Measurements from ENCODE around the gene TNFRSF25.
A peak's percentile ranks its signal among the peaks of the same experiment; 100 is the strongest.
"Not testable (repeated sequence)": the region's sequence is repeated elsewhere in the genome, so short reads cannot be mapped to it uniquely, and the experiment has no call there.

The TNFRSF25 gene

GRCh38 chr1:6462412-6463119, 3.4 kb downstream of the TNFRSF25 start:
- Histone ChIP-seq H3K4me1 (ENCODE audit: control insufficient read depth, insufficient read depth, low read length) (no peaks in the 10 kb centered on the region), H3K4me2 (ENCODE audit: low read length) (no peak overlapping the region), H3K27me3 (ENCODE audit: control insufficient read depth, insufficient read depth, low read length) (peaks cover 12% of the 10 kb centered on the region), H3K4me3 (ENCODE audit: low read length) (no peak overlapping the region), H3K9me3 (replicated peaks; ENCODE audit: low read length) (no peaks in the 10 kb centered on the region), H3K9ac (ENCODE audit: low read depth, low read length) (no peak overlapping the region), H3K36me3 (ENCODE audit: insufficient read depth, low read length) (peaks cover 10% of the 10 kb centered on the region)

- Histone ChIP-seq H3K4me3 (ENCODE audit: low read length) (no peak overlapping the region), H3K4me2 (ENCODE audit: low read length) (no peak overlapping the region), H3K9me3 (replicated peaks; ENCODE audit: low read length) (no peaks in the 10 kb centered on the region), H3K4me1 (ENCODE audit: control insufficient read depth, insufficient read depth, low read length) (no peaks in the 10 kb centered on the region), H3K36me3 (ENCODE audit: insufficient read depth, low read length) (peaks cover 10% of the 10 kb centered on the region), H3K9ac (ENCODE audit: low read depth, low read length) (no peak overlapping the region), H3K27me3 (ENCODE audit: control insufficient read depth, insufficient read depth, low read length) (peaks cover 20% of the 10 kb centered on the region)
These were observed 4.2 kb downstream of the TNFRSF25 start for GRCh38 chr1:6461538-6462411.

GRCh38 chr1:6461051-6461530, 4.9 kb downstream of the TNFRSF25 start:
- Histone ChIP-seq H3K4me1 (ENCODE audit: control insufficient read depth, insufficient read depth, low read length) (no peaks in the 10 kb centered on the region), H3K36me3 (ENCODE audit: insufficient read depth, low read length) (peaks cover 10% of the 10 kb centered on the region), H3K9ac (ENCODE audit: low read depth, low read length) (no peak overlapping the region), H3K9me3 (replicated peaks; ENCODE audit: low read length) (no peaks in the 10 kb centered on the region), H3K4me2 (ENCODE audit: low read length) (no peak overlapping the region), H3K4me3 (ENCODE audit: low read length) (no peak overlapping the region), H3K27me3 (ENCODE audit: control insufficient read depth, insufficient read depth, low read length) (peaks cover 27% of the 10 kb centered on the region)

GRCh38 chr1:6460301-6461050, 5.5 kb downstream of the TNFRSF25 start:
- H3K9me3 ChIP-seq (replicated peaks; ENCODE audit: low read length) = no peaks in the 10 kb centered on the region
- no peak overlapping the region for H3K9ac ChIP-seq (ENCODE audit: low read depth, low read length)
- no peak overlapping the region for H3K4me2 ChIP-seq (ENCODE audit: low read length)
- peaks cover 32% of the 10 kb centered on the region for H3K27me3 ChIP-seq (ENCODE audit: control insufficient read depth, insufficient read depth, low read length)
- H3K4me1 ChIP-seq (ENCODE audit: control insufficient read depth, insufficient read depth, low read length) = no peaks in the 10 kb centered on the region
- no peak overlapping the region for H3K4me3 ChIP-seq (ENCODE audit: low read length)
- peaks cover 10% of the 10 kb centered on the region for H3K36me3 ChIP-seq (ENCODE audit: insufficient read depth, low read length)

- Histone ChIP-seq H3K4me2 (ENCODE audit: low read length) (peak overlapping the region; percentile 36), H3K9ac (ENCODE audit: low read depth, low read length) (no peak overlapping the region), H3K9me3 (replicated peaks; ENCODE audit: low read length) (no peaks in the 10 kb centered on the region), H3K4me1 (ENCODE audit: control insufficient read depth, insufficient read depth, low read length) (peaks cover 3% of the 10 kb centered on the region), H3K36me3 (ENCODE audit: insufficient read depth, low read length) (peaks cover 10% of the 10 kb centered on the region), H3K27me3 (ENCODE audit: control insufficient read depth, insufficient read depth, low read length) (peaks cover 38% of the 10 kb centered on the region), H3K4me3 (ENCODE audit: low read length) (no peak overlapping the region)
These were observed 6.1 kb downstream of the TNFRSF25 start for GRCh38 chr1:6459850-6460265.

- H3K9ac ChIP-seq (ENCODE audit: low read depth, low read length) = no peak overlapping the region
- no peak overlapping the region for H3K4me2 ChIP-seq (ENCODE audit: low read length)
- H3K9me3 ChIP-seq (replicated peaks; ENCODE audit: low read length) = no peaks in the 10 kb centered on the region
- no peak overlapping the region for H3K4me3 ChIP-seq (ENCODE audit: low read length)
- peaks cover 3% of the 10 kb centered on the region for H3K36me3 ChIP-seq (ENCODE audit: insufficient read depth, low read length)
- peaks cover 3% of the 10 kb centered on the region for H3K4me1 ChIP-seq (ENCODE audit: control insufficient read depth, insufficient read depth, low read length)
- H3K27me3 ChIP-seq (ENCODE audit: control insufficient read depth, insufficient read depth, low read length) = peaks cover 58% of the 10 kb centered on the region
These were observed 9.0 kb downstream of the TNFRSF25 start for GRCh38 chr1:6456800-6457466.

GRCh38 chr1:6455752-6456520, 10.0 kb downstream of the TNFRSF25 start:
- H3K4me3 ChIP-seq (ENCODE audit: low read length); H3K9me3 ChIP-seq (replicated peaks; ENCODE audit: low read length); H3K4me2 ChIP-seq (ENCODE audit: low read length); H3K36me3 ChIP-seq (ENCODE audit: insufficient read depth, low read length); H3K9ac ChIP-seq (ENCODE audit: low read depth, low read length); H3K4me1 ChIP-seq (ENCODE audit: control insufficient read depth, insufficient read depth, low read length): not testable (repeated sequence)
- peaks cover 67% of the 10 kb centered on the region for H3K27me3 ChIP-seq (ENCODE audit: control insufficient read depth, insufficient read depth, low read length)

GRCh38 chr1:6454856-6455751, 10.9 kb downstream of the TNFRSF25 start:
- Histone ChIP-seq H3K9me3 (replicated peaks; ENCODE audit: low read length) (no peaks in the 10 kb centered on the region), H3K9ac (ENCODE audit: low read depth, low read length) (no peak overlapping the region), H3K36me3 (ENCODE audit: insufficient read depth, low read length) (no peaks in the 10 kb centered on the region), H3K27me3 (ENCODE audit: control insufficient read depth, insufficient read depth, low read length) (peaks cover 70% of the 10 kb centered on the region), H3K4me2 (ENCODE audit: low read length) (peak overlapping the region; percentile 31), H3K4me1 (ENCODE audit: control insufficient read depth, insufficient read depth, low read length) (peaks cover 3% of the 10 kb centered on the region), H3K4me3 (ENCODE audit: low read length) (no peak overlapping the region)

- not testable (repeated sequence) for H3K9ac ChIP-seq (ENCODE audit: low read depth, low read length); H3K36me3 ChIP-seq (ENCODE audit: insufficient read depth, low read length); H3K9me3 ChIP-seq (replicated peaks; ENCODE audit: low read length); H3K4me3 ChIP-seq (ENCODE audit: low read length); H3K4me1 ChIP-seq (ENCODE audit: control insufficient read depth, insufficient read depth, low read length)
- peak overlapping the region; percentile 31 for H3K4me2 ChIP-seq (ENCODE audit: low read length)
- peaks cover 71% of the 10 kb centered on the region for H3K27me3 ChIP-seq (ENCODE audit: control insufficient read depth, insufficient read depth, low read length)
These were observed 11.8 kb downstream of the TNFRSF25 start for GRCh38 chr1:6453895-6454855.
